HepG2 (cell line): ENCODE data around the gene TUBB3. TPM values are rescaled to one million over a fixed set of nuclear protein-coding genes. Genes with fewer than 3 reads are reported as not detected.

Source experiments
- CBX5 ChIP-seq: sonication (generic); formaldehyde crosslinking; IDR thresholded peaks from 2 replicates; pipeline ENCODE4 v1.4.0; 2020; ENCODE audit warnings: missing genetic modification reagents, borderline replicate concordance
- CHD4 ChIP-seq: fragments of 200-600 bp; sonication (generic); IDR thresholded peaks from 2 replicates; pipeline ENCODE4 v1.7.0; 2017; ENCODE audit warnings: mild to moderate bottlenecking, low read length, borderline replicate concordance
- EEA1 ChIP-seq: sonication (generic); formaldehyde crosslinking; IDR thresholded peaks from 2 replicates; pipeline ENCODE4 v1.5.1; 2020; ENCODE audit warnings: mild to moderate bottlenecking, missing genetic modification reagents, borderline replicate concordance
- FOXK2 ChIP-seq: fragments of 450-650 bp; IDR thresholded peaks from 2 replicates; pipeline ENCODE4 v1.6.1; 2016
- GABPB1 ChIP-seq: IDR thresholded peaks from 2 replicates; pipeline ENCODE4 v1.6.1; 2016; ENCODE audit warnings: mild to moderate bottlenecking, missing genetic modification reagents, moderate library complexity, missing compliant biosample characterization
- HBP1 ChIP-seq: IDR thresholded peaks from 2 replicates; pipeline ENCODE4 v1.6.1; 2016; ENCODE audit warnings: low read depth, control low read depth
- MED1 ChIP-seq: sonication (generic); formaldehyde crosslinking; IDR thresholded peaks from 2 replicates; pipeline ENCODE4 v1.4.0; 2020; ENCODE audit warnings: missing genetic modification reagents
- MYPOP ChIP-seq: sonication (generic); formaldehyde crosslinking; IDR thresholded peaks from 2 replicates; pipeline ENCODE4 v1.8.1; 2023; ENCODE audit warnings: mild to moderate bottlenecking, moderate library complexity, missing genetic modification reagents
- TBL1XR1 ChIP-seq: fragments of 150-350 bp; IDR thresholded peaks from 2 replicates; pipeline ENCODE4 v1.6.1; 2014; ENCODE audit warnings: borderline replicate concordance, low read length; ENCODE audit not compliant: partially characterized antibody
- TCF7L2 ChIP-seq: IDR thresholded peaks from 2 replicates; pipeline ENCODE4 v1.6.1; 2011; ENCODE audit warnings: mild to moderate bottlenecking, low read depth, low read length, moderate library complexity
- TFDP1 ChIP-seq: IDR thresholded peaks from 2 replicates; pipeline ENCODE4 v1.6.1; 2016; ENCODE audit warnings: missing compliant biosample characterization, missing genetic modification reagents, borderline replicate concordance
- TRIM22 ChIP-seq: fragments of 450-650 bp; IDR thresholded peaks from 2 replicates; pipeline ENCODE4 v1.6.1; 2017
- TSC22D2 ChIP-seq: sonication (generic); formaldehyde crosslinking; IDR thresholded peaks from 2 replicates; pipeline ENCODE4 v1.5.1; 2020; ENCODE audit warnings: missing genetic modification reagents, mild to moderate bottlenecking, borderline replicate concordance
- YY1 ChIP-seq: IDR thresholded peaks from 2 replicates; pipeline ENCODE4 v1.6.1; 2011; ENCODE audit warnings: low read length, low read depth, moderate library complexity, mild to moderate bottlenecking; ENCODE audit not compliant: insufficient read depth, insufficient replicate concordance
- ZBTB4 ChIP-seq: sonication (generic); formaldehyde crosslinking; IDR thresholded peaks from 2 replicates; pipeline ENCODE4 v1.4.0; 2020; ENCODE audit warnings: missing genetic modification reagents, mild to moderate bottlenecking, borderline replicate concordance
- ZBTB7B ChIP-seq: sonication (generic); formaldehyde crosslinking; IDR thresholded peaks from 2 replicates; pipeline ENCODE4 v1.4.0; 2020; ENCODE audit warnings: missing genetic modification reagents
- ZFX ChIP-seq: sonication (generic); formaldehyde crosslinking; IDR thresholded peaks from 2 replicates; pipeline ENCODE4 v1.4.0; 2020; ENCODE audit warnings: mild to moderate bottlenecking, low read depth, missing genetic modification reagents, moderate library complexity
- ZNF607 ChIP-seq: sonication (generic); formaldehyde crosslinking; IDR thresholded peaks from 2 replicates; pipeline ENCODE4 v1.5.1; 2020; ENCODE audit warnings: missing genetic modification reagents, mild to moderate bottlenecking, borderline replicate concordance
- ZNF776 ChIP-seq: sonication (generic); formaldehyde crosslinking; IDR thresholded peaks from 2 replicates; pipeline ENCODE4 v1.4.0; 2020; ENCODE audit warnings: mild to moderate bottlenecking, missing genetic modification reagents
- ZNF777 ChIP-seq: sonication (generic); formaldehyde crosslinking; IDR thresholded peaks from 2 replicates; pipeline ENCODE4 v1.4.0; 2020; ENCODE audit warnings: missing genetic modification reagents
- ZSCAN21 ChIP-seq: sonication (generic); formaldehyde crosslinking; IDR thresholded peaks from 2 replicates; pipeline ENCODE4 v1.8.0; 2022; ENCODE audit warnings: mild to moderate bottlenecking, missing genetic modification reagents, moderate library complexity, borderline replicate concordance
- polyA plus RNA-seq, 8 experiments: library from polyadenylated mRNA; depleted of rRNA in 3 of 8; stranded (reverse) in 7 of 8; unstranded in 1 of 8; fragments of >200 nt; fragmentation: Illumina TruSeq in 4 of 8; extraction: Trizol in 4 of 8; gene quantifications; 2 replicates each; pipeline versions ENCODE4 v1.2.1 to v1.2.3, GENCODE V29; 2011 to 2016; ENCODE audit warnings: low read depth in 4 of 8, missing spikeins in 1 of 8, mixed read lengths in 1 of 8; ENCODE audit not compliant: insufficient read depth in 1 of 8
- total RNA-seq, 5 experiments: library from RNA; depleted of rRNA; stranded (reverse); fragments of >200 nt; fragmentation: Illumina TruSeq; extraction: Trizol; gene quantifications; 2 replicates each; pipeline ENCODE4 v1.2.3, GENCODE V29; 2016; ENCODE audit warnings: low read depth in 1 of 5

Gene TUBB3
- total and polyA plus RNA-seq, 2 of the 13 experiments (the other 11 are each of a cell fraction or from before 2014, with no cell fraction given), result 110 to 185 TPM

- no peak for TF ChIP-seq TBL1XR1
- TF ChIP-seq ZSCAN21, result no peak
- no peak for TF ChIP-seq ZNF776 (CRISPR knock-in tag)
- TF ChIP-seq CHD4, result no peak
- TF ChIP-seq TFDP1, result no peak
- TF ChIP-seq FOXK2, result no peak
- no peak for TF ChIP-seq MED1 (CRISPR knock-in tag)
- TF ChIP-seq ZBTB7B, result peak; percentile 18; the same call in 1 of the 2 replicates
- TF ChIP-seq TCF7L2, result no peak
- TF ChIP-seq ZNF777 (CRISPR knock-in tag), result peak; percentile 27
- no peak for TF ChIP-seq MYPOP
- TF ChIP-seq EEA1 (CRISPR knock-in tag), result 0 out of 2 replicates have a peak, but pooled peaks have one; percentile 11
- no peak for TF ChIP-seq YY1
- no peak for TF ChIP-seq HBP1 (CRISPR knock-in tag)
- TF ChIP-seq ZNF607, result 0 out of 2 replicates have a peak, but pooled peaks have one; percentile 45
- TF ChIP-seq TSC22D2 (CRISPR knock-in tag), result no peak
- TF ChIP-seq ZBTB4 (CRISPR knock-in tag), result peak; percentile 81; the same call in 1 of the 2 replicates
- TF ChIP-seq GABPB1 (CRISPR knock-in tag), result no peak
- TF ChIP-seq CBX5 (CRISPR knock-in tag), result no peak
- no peak; the same call in 1 of the 2 replicates for TF ChIP-seq ZFX (CRISPR knock-in tag)
- no peak for TF ChIP-seq TRIM22
Measured at GRCh38 chr16:89923640-89924296, 626 bp downstream of the TUBB3 start (continued).
